Epidermal melanocyte (primary cell): Measurements from ENCODE around the gene ADORA3.
"Not testable (repeated sequence)": the region's sequence is repeated elsewhere in the genome, so short reads cannot be mapped to it uniquely, and the experiment has no call there.

Experiments used
- DNase-seq: peaks from one replicate; pipeline ENCODE4 v3.0.0; 2011; ENCODE audit warnings: low spot score; ENCODE audit not compliant: insufficient read length

ADORA3 gene

GRCh38 chr1:111503585-111504060 is at the start of gene ADORA3, which contains the start of gene TMIGD3:
Gene ADORA3, minus strand, starts transcription at chr1:111503633. Its CDS starts 279 bp downstream, at chr1:111503354.
Gene TMIGD3, minus strand, starts transcription at chr1:111503633. Its CDS starts 279 bp downstream, at chr1:111503354.
- no peak for DNase-seq

- DNase-seq: no peak
These were observed 49.8 kb upstream of the ADORA3 start for GRCh38 chr1:111553196-111553595.

- DNase-seq: no peak
These were observed 49.2 kb upstream of the ADORA3 start for GRCh38 chr1:111552587-111552986.

DNA sequence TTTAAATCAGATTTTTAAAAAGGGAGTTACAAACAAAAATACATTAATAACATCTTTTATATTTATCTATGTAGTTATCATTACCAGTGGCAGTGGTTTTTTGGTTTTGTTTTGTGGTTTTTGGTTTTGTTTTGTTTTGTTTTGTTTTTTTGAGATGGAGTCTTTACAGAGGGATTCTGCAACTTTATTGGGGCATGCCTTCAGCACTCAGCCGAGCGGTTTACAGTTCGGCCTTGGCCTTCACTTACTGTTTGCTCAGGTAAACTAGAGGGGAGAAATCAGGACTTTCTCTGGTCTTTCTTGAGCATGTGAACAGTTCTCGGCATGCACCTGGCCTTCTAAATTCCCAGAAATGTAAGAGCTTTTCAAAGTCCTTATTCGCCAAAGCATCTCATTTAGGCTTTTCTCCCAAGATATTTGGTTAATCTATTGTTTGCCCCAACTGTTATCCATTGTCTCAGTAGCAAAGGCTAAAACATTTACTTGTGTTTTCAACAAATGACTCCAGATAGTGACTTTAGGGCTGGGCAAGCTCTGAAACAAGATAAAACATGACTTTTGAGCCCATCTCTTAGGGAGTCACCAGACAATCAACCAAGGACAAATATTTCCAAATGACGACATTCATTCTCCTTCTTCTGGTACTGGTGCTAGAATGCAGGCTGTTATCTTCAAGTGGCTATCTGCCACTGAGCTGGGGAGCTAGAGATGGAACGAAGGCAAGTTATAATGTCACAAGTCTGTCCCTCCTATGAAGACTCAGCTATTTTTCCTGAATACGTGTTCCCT is 48.4 kb upstream of the ADORA3 start:
- DNase-seq: no peak

DNA sequence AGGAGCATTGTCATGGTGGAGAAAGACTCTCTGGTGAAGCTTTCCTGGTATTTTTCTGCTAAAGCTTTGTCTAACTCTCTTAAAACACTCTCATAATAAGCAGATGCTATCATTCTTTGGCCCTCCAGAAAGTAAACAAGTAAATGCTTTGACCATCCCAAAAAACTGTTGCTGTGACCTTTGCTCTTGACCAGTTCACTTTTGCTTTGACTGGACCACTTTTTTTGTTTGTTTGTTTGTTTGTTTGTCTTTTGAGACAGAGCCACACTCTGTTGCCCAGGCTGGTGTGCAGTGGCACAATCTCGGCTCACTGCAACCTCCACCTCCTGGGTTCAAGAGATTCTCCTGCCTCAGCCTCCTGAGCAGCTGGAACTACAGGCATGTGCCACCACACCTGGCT is 44.4 kb upstream of the ADORA3 start:
- not testable (repeated sequence) for DNase-seq

GRCh38 chr1:111542187-111542586 is 38.8 kb upstream of the ADORA3 start:
- DNase-seq: no peak

- no peak for DNase-seq
These were observed 38.3 kb upstream of the ADORA3 start for GRCh38 chr1:111541721-111542120.

DNA sequence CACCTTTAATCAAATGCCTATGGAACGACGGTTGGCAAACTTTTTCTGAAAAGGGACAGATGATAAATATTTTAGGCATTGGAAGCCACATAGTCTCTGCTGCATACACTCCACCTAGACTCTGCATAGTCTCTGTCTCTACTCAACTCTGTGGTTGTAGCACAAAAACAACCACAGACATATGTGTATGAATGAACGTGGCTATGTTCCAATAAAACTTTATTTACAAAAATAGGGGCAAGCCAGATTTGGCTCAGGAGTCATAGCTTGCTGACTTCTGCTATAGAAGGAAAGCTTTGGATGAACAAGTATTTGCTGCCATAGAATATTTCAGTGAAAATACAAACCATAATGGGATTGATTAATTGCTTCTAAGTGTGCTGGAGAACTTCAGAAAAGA is 37.5 kb upstream of the ADORA3 start:
- DNase-seq: no peak

GRCh38 chr1:111538343-111539025 is 35.1 kb upstream of the ADORA3 start:
- DNase-seq: peak; percentile 30

- DNase-seq: peak; percentile 64
These were observed 32.1 kb upstream of the ADORA3 start for GRCh38 chr1:111535256-111536191.

- no peak for DNase-seq
These were observed 16.6 kb upstream of the ADORA3 start for GRCh38 chr1:111520053-111520452.

DNA sequence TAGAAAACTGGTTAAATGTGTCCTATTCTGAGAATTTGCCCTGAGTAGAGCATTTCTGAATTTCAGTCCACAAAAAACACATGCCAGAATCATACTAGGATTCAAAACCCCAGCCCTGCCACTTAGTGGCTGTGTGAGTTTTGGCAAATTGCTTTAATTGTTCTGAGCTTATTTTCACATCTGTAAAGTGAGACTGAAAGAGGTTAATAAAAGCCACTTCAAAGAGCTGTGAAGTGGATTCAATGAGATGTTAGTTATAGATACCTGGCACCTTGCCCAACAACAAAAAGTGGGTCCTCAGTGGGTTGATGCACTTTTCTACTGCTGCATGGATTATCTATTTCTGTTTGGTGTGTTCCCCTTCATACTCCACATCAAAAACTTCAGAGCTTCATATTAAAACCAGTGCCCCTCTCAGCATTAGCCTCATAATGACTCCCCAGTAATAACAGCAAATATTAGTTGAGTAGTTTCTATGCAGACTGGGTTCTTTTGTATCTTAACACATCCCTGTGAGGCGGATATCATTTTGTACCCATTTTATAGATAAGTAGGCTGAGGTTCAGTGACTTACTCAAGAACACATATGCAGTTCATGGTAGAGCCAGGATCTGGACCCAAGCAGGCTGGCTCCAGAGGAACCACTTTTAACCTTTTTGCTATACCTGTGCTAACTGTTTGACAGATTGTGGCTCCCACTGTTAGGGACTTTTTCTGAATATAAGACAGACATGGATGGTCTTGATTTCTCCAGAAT is 14.2 kb upstream of the ADORA3 start:
- DNase-seq: no peak

- no peak for DNase-seq
These were observed 12.6 kb upstream of the ADORA3 start for GRCh38 chr1:111516005-111516535.

GRCh38 chr1:111515291-111516004 is 12.0 kb upstream of the ADORA3 start:
- DNase-seq: no peak

- DNase-seq: no peak
These were observed 10.1 kb upstream of the ADORA3 start for GRCh38 chr1:111513410-111514020.

DNA sequence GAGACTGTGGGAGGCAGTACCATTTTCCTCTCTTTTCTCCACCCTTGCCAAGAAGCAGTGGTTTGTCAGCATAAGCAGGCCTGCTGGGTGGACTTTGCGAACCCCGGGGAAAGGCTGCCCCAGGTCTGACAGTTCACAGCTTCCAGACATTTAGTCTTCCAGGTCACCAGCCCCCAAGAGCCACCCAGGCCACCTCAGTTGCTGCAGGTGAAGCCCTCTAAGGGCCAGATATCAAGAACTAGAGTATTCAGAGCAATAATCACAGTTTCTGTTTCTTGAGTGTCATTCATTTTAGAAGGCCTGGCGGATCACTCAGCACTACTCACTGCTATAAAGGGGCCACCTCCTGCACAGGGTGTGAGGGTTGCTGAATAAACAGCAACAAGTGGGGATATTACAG is 9.5 kb upstream of the ADORA3 start:
- DNase-seq: no peak

DNA sequence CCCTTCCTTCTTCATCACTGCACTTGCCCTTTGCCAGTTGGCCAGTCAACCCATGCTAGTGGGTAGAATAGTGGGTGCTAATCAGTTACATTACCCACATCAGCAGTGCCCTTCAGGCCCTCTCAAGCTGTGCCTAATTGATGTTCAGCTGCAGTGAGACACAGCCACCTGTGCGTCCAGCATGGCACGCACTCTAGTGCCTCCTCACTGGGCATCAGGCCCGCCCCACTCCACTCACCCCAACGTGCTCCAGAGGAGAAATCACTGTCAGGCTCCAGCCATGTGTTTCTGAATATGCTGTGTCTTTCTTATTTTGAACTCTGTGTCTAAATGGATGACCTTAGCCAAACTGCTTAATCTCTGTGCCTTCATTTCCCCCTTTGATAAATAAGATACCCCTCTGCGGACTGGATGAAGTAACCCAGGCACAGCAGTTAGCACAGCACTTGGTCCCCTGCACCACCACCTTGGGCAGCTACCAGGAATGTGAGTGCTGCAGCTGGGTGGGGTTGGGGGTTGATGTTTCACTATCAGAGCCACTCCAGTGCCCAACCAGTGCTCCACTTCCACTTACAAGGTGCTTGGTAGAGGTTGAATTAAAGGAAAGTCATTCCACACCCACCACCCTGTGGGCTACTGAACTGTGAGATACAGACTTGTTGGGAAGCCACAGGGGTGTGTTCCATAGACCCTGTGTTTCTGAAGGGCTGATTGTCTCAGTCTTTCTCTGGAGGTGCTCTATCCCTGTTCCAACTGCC is 8.9 kb upstream of the ADORA3 start:
- DNase-seq: no peak

DNA sequence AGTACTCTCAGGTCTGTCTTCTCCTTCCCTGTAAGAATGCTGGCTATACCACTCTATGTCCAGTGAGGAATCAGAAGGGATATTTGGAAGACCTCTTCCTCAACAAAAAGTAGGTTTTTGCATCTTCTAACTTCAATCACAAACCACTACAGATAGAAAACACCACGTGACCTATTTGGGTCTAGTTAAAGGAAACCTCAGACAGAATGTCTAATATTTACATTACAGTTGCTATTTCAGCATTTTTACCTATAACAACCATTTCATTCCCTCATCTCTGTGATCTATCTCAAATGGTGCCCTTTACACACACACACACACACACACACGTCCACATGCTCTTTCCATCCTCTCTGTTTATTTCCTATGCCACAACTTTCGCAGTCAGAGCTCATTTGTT is 7.9 kb upstream of the ADORA3 start:
- no peak for DNase-seq

DNA sequence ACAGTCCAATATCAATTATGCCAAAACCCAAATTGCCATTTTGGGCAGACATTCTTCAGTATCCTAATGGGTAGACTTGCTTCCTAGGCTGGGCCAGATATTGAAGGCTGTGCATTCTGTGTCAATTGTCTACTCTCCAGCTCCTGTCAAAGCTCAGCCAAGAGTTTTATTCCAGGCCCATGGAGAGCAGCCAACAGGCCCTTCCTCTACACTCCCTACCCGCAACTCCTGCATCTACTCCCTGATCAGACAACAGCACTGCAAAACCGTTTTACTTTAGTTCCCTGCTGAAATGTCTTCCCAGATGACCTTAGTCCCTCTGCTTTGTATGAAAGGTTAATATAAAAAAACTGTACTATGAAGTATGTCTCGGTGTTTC is 6.6 kb upstream of the ADORA3 start:
- DNase-seq: no peak
